Natural killer cell (primary cell): ENCODE data around the gene BAHD1. TPM values are rescaled to one million over a fixed set of nuclear protein-coding genes. Genes with fewer than 3 reads are reported as not detected.
A peak's percentile ranks its signal among the peaks of the same experiment; 100 is the strongest.

Experiments
- ATAC-seq, 3 donors: fragments of 150-1000 bp in 2 of 3; fragments of 200-7000 bp in 1 of 3; cut with Tn5 transposase; 1 replicate in 1 of 3; 2 replicates in 2 of 3; pipeline ENCODE4 v1.10.0; 2021; ENCODE audit warnings: mild to moderate bottlenecking in 2 of 3, moderate library complexity in 2 of 3
- DNase-seq, 2 donors: peaks; one replicate each; pipeline versions ENCODE4 v3.0.0 to v3.0.0-alpha.2; 2013 to 2021; ENCODE audit warnings: mixed read lengths in 1 of 2
- H3K27ac ChIP-seq: one replicate; pipeline ENCODE4 v1.5.1; 2013; ENCODE audit warnings: mild to moderate bottlenecking, low read length
- H3K27me3 ChIP-seq: one replicate; pipeline ENCODE4 v1.6.1; 2013; ENCODE audit warnings: low read length; ENCODE audit not compliant: control insufficient read depth, insufficient read depth
- H3K36me3 ChIP-seq: one replicate; pipeline ENCODE4 v1.6.1; 2013; ENCODE audit warnings: low read length; ENCODE audit not compliant: control insufficient read depth, insufficient read depth
- H3K4me1 ChIP-seq: one replicate; pipeline ENCODE4 v1.6.1; 2013; ENCODE audit warnings: low read length; ENCODE audit not compliant: control insufficient read depth, insufficient read depth
- H3K4me3 ChIP-seq: one replicate; pipeline ENCODE4 v1.5.1; 2013; ENCODE audit warnings: low read length
- H3K9me3 ChIP-seq: one replicate; pipeline ENCODE4 v1.6.1; 2013; ENCODE audit warnings: low read length; ENCODE audit not compliant: control insufficient read depth, insufficient read depth
- H3K27ac Mint-ChIP-seq, 2 donors: one replicate each; pipeline ENCODE4 v1.8.0; 2022; ENCODE audit warnings: mild to moderate bottlenecking in 2 of 2, mixed read lengths in 2 of 2, moderate library complexity in 1 of 2
- H3K27me3 Mint-ChIP-seq, 2 donors: one replicate each; pipeline ENCODE4 v1.8.0; 2022; ENCODE audit warnings: low read depth in 2 of 2, mixed read lengths in 2 of 2
- H3K36me3 Mint-ChIP-seq: one replicate; pipeline ENCODE4 v1.8.0; 2022; ENCODE audit warnings: mixed read lengths
- H3K4me1 Mint-ChIP-seq, 2 donors: one replicate each; pipeline ENCODE4 v1.8.0; 2022; ENCODE audit warnings: mixed read lengths in 2 of 2
- H3K4me3 Mint-ChIP-seq: one replicate; pipeline ENCODE4 v1.8.0; 2022; ENCODE audit warnings: mild to moderate bottlenecking, moderate library complexity, mixed read lengths
- H3K9me3 Mint-ChIP-seq, 2 donors: one replicate each; pipeline ENCODE4 v1.8.0; 2022; ENCODE audit warnings: mixed read lengths in 2 of 2
- WGBS: methylation state at CpG from one replicate; pipeline ENCODE4 v1.1.7; 2013; ENCODE audit warnings: missing lambda C conversion rate; ENCODE audit not compliant: insufficient coverage; 5-methylcytosine and 5-hydroxymethylcytosine counted together
- intact Hi-C: fragments of 100-400 bp; cut with micrococcal nuclease; formaldehyde crosslinking; loops from one replicate; pipeline ENCODE4 v1.14.2; 2022
- total RNA-seq, 4 donors: library from RNA; stranded (reverse); fragments of 120-200 nt in 1 of 4; gene quantifications; one replicate each; pipeline versions ENCODE4 v1.2.3 to v1.2.4, GENCODE V29; 2013 to 2022
- TF ChIP-seq, protein P1 (sequence below): fragments of 200-600 bp; IDR thresholded peaks from one replicate; pipeline ENCODE4 v1.8.0; 2022; ENCODE audit warnings: antibody characterized with exemption

BAHD1 gene
- total RNA-seq, 3 donors from 2014 or later (not counting 1 experiment from before 2014, with no cell fraction given) = 29.4 to 48.9 (median 41.8) TPM

DNA sequence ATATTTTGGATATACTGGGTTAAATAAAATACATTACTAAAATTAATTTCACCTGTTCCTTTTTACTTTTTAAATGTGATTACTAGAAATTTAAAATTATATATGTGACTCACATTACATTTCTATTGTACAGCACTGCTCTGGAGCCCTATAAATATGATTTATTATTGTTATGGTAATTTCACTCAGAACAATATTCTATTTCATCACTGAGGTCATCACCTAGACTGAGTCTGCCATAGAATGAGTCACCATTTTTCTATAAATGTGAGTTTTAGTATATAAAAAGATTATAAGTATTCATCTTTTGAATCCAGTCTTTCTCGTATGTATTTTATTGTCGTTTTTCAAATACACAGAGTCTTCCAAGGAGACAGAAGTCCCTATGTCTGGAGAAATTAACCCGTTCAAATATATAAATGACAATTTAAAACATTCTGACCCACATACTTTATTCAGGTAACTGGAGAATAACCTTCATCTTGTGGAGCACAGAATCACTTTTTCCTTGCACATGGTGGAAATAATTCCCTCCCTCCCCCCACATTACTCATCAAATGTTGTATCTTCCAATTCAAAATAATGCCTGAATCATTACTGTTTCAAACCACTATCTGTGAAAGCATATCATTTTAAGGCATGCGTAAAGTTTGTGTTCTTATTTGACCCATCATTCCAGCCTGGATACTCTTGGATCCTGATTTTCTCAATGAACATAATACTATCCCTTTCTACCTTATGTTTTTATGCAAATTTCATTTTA, 60.0 kb downstream of the BAHD1 start:
- H3K9me3 ChIP-seq = no peaks in the 10 kb centered on the region
- H3K4me3 ChIP-seq = no peak overlapping the region
- no peaks in the 10 kb centered on the region for H3K36me3 ChIP-seq
- no peak overlapping the region for H3K27ac ChIP-seq
- Mint-ChIP-seq H3K27me3 (peaks cover 0 to 15% of the 10 kb centered on the region in 2 donors), H3K36me3 (no peaks in the 10 kb centered on the region), H3K9me3 (no peaks in the 10 kb centered on the region), H3K4me3 (no peak overlapping the region), H3K27ac (no peak overlapping the region), H3K4me1 (no peaks in the 10 kb centered on the region)
- DNase-seq = no peak
- H3K27me3 ChIP-seq = peaks cover 2% of the 10 kb centered on the region
- no peaks in the 10 kb centered on the region for H3K4me1 ChIP-seq
- ATAC-seq = no peak
- 88% methylated on average over 4 of the region's 4 CpGs for WGBS
- TF ChIP-seq, protein P1, sequence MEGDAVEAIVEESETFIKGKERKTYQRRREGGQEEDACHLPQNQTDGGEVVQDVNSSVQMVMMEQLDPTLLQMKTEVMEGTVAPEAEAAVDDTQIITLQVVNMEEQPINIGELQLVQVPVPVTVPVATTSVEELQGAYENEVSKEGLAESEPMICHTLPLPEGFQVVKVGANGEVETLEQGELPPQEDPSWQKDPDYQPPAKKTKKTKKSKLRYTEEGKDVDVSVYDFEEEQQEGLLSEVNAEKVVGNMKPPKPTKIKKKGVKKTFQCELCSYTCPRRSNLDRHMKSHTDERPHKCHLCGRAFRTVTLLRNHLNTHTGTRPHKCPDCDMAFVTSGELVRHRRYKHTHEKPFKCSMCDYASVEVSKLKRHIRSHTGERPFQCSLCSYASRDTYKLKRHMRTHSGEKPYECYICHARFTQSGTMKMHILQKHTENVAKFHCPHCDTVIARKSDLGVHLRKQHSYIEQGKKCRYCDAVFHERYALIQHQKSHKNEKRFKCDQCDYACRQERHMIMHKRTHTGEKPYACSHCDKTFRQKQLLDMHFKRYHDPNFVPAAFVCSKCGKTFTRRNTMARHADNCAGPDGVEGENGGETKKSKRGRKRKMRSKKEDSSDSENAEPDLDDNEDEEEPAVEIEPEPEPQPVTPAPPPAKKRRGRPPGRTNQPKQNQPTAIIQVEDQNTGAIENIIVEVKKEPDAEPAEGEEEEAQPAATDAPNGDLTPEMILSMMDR = no peak
- intact Hi-C loops = no loop called here

DNA sequence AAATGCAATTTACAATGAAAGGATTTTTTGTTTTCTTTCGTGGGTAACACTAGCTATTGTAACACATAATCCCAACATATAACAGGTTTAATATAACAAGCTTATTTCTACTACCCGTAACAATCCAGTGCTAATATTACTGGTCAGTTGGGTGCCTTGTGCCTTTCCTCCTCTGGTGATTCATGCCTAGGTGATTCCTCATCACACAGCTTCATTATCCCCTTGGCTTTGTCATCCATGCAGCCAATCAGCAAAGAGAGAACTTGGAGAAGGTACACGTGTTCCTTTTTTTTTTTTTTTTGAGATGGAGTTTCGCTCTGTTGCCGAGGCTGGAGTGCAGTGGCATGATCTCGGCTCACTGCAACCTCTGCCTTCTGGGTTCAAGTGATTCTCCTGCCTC, 60.7 kb downstream of the BAHD1 start:
- H3K4me3 Mint-ChIP-seq = no peak overlapping the region
- WGBS = 90% methylated on average over 5 of the region's 6 CpGs
- H3K4me1 ChIP-seq = no peaks in the 10 kb centered on the region

DNA sequence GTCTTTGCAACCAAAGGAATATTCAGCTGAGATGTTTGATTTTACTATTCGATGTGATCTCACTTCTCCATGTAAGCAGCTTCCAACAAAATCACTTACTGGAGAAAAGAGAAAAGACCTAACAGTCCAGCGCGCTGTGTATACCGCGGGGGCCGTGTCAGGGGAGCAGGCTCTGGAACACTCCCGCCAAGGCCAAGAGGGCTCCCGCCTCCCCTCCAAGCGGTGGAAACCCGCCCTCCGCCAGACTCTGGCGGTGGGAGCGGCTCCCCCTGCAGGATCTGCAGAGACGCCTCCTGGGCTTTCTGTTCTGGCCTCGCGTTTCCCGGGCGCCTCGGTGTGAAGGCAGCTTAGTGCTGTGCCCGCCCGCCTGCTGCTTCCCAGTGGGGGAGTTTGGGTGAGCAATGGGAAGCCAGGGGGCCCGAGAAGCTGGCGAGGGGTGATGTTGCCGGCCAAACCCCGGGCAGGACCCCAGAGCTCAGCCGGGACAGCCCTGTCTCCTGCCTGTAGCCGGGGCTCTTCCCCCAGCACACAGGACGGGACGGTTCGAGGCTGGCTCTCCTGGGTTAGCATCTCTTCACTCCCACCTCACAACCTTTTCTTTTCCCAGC, 66.3 kb downstream of the BAHD1 start:
- 4% methylated on average over 30 of the region's 30 CpGs for WGBS
- H3K27me3 ChIP-seq = peaks cover 25% of the 10 kb centered on the region
- Mint-ChIP-seq H3K4me1 (peaks cover 24 to 25% of the 10 kb centered on the region in 2 donors), H3K27ac (no peak overlapping the region), H3K9me3 (no peaks in the 10 kb centered on the region), H3K36me3 (no peaks in the 10 kb centered on the region), H3K4me3 (peak overlapping the region; percentile 0), H3K27me3 (peaks cover 34 to 47% of the 10 kb centered on the region in 2 donors)
- H3K36me3 ChIP-seq = no peaks in the 10 kb centered on the region
- H3K4me1 ChIP-seq = peaks cover 19% of the 10 kb centered on the region
- H3K4me3 ChIP-seq = no peak overlapping the region
- H3K9me3 ChIP-seq = no peaks in the 10 kb centered on the region
- TF ChIP-seq, protein P1 = peak; percentile 51
- ATAC-seq = peak; percentile 67 to 83 (median 75)
- H3K27ac ChIP-seq = no peak overlapping the region
- peak; percentile 44 to 74 for DNase-seq
- intact Hi-C loops = loop anchor here (5.0 kb wide), 1 partner anchor 65 kb away; the partner anchor contains the start of gene BAHD1

More for the DNA sequence above, 60.7 kb downstream of the BAHD1 start:
- no peaks in the 10 kb centered on the region for H3K4me1 Mint-ChIP-seq
- TF ChIP-seq, protein P1 = no peak
- no peaks in the 10 kb centered on the region for H3K9me3 Mint-ChIP-seq
- no peak for ATAC-seq
- Histone ChIP-seq H3K36me3 (no peaks in the 10 kb centered on the region), H3K27me3 (peaks cover 2% of the 10 kb centered on the region), H3K27ac (no peak overlapping the region), H3K9me3 (no peaks in the 10 kb centered on the region), H3K4me3 (no peak overlapping the region)
- intact Hi-C loops = no loop called here
- peaks cover 3 to 16% of the 10 kb centered on the region in 2 donors for H3K27me3 Mint-ChIP-seq
- DNase-seq = no peak
- H3K27ac Mint-ChIP-seq = no peak overlapping the region
- no peaks in the 10 kb centered on the region for H3K36me3 Mint-ChIP-seq
